ENCODE measurements around the gene RHBG.

Gene RHBG

DNA sequence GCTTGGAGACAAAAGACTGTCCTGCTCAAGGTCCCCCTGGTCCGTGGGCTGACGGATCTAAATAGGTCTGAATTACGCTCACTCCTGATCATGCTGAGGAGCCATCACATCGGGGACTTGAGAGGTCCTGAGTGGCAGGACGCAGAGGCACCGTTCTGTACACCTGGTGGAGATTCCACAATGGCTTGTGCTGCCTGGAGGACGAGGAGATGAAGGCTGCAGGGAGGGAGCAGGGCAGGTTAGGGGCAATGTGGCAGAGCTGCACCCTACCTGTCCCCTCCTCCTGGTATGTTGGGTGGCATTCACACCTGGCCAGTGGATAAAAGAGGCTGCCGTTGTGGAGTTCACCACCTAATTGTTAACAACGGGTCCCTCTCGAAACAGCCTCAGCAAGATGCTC is 38.7 kb downstream of the RHBG start:
- DNase-seq (ENCODE audit: low read depth): no peak

DNA sequence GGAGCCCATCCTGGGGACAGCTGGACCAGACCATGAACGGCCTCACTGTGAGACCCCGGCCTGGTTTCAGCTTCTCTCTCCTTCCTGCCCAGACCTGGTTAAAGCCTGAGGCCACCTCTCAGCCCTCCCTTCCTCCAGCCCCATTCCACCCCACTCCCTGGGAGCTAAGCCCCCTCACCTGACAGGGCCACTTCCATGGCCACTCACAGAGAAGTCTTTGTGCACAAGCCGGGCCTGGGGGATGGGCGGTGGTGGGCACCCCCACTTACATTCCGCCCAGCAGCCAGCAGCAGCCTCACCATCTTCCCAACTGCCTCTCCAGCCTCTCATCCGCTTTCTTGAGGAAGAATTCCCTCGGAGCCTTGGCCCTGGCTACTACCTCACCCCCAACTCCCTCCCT is 40.4 kb downstream of the RHBG start:
- no peak for DNase-seq (ENCODE audit: low read depth)

DNA sequence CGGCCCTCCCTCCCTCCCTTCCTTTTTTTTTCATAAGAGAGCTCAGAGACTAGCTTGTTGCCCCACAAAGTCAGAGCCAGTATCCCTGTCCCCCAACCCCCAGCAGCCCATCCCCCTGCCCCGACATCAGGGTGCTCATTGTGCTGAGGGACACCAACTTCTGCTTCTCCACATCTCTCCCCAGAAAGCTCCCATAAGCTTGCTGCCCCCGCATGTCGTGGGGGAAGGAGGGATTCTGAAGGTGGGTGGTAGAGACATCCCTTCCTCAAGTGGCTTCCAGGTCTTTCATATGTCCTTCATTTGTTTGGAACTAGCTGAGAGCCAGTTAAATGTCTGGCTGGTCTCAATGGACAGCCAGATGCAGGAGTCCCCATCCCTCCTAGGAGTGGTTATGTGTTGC is 41.2 kb downstream of the RHBG start:
- DNase-seq (ENCODE audit: low read depth): no peak

DNA sequence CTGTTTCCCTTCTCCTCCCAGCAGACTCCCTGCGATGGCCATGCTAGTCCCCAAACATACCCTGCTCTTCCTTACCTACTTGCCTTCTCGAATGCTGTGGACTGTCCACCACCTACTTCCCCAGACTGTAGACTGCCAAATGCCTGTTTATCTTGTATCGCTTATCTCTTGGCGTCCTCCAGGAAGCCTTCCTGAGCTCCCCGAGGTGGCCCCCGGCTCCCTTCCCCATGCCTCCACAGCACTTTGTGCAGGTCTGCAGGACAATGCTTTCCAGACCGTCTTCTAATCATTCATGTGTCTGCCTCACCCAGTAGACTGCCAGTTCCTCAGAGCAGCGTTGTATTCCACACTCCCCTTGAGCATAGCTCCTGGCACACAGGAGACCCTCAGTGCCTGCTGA is 41.7 kb downstream of the RHBG start:
- DNase-seq (ENCODE audit: low read depth): no peak

DNA sequence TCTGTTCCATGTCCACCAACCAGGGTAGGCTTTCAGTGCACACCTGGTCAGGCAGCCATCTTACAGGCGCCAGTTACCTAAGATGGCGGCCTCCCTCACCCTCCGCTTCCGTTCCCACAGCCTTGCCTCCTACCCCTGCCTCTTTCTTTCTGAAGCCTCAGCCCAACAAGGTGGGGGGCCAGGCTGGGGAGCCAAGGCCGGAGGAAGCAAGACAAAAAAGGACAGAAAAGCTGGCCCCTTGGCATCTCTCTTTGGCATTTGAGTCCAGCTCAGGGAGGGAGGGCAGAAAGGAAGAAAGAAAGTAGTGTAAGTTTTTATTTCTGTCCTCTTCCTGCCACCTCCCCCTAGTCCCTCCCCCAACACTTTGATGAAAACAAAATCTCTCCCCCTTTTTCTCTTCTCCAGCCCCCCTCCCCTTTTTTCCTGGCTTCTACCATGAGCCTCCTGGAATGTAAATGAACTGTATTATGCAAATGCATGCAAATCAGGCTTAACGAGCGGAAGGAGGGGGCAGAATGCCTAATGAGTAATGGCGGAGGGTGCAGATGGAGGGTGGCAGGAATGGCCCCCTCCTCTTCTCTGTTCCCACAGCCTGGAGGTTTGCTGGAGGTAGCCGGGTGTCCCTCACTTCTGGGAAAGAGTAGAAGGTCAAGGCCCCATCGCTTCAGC is 43.8 kb downstream of the RHBG start:
- no peak for DNase-seq (ENCODE audit: low read depth)

DNA sequence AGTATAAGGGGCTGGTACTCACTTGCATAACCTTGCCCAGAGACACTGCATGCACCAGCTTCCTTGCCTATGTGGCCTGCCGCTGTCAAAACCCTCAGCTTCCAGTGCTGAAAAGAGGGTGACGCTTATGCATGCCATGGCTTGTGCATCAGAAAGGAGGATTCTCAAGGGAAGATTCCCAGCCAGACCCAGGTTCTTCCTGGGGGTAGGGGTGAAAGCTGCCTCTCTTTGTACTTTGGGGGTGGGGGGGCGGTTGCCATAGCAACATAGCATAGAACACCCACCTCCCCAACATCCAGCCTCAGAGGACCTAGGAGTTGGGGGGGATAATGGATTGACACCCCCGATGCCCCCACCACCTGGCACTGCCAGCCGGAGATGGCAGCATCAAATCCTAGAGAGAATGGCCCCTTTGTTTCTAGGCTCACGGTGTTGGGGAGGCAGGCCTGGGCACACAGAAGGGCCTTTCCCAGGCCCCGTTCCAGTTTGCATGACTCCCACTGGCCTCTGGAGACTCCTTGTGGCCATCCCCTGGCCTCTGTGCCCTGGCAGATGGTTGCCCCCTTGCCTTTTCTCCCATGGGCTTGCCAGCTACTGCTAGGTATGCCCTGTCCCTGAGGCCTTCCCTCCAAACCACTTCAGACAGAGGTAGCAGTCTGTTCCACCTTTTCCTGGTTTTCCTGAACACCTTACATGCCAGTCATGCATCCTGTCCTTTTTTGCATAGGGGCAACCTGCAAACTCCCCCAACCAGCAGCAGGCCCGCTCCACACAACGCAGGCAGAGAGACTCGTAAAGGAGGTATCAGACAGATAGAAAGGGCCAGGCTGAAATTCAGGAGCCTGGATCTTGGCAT is 44.6 kb downstream of the RHBG start:
- DNase-seq (ENCODE audit: low read depth): no peak

DNA sequence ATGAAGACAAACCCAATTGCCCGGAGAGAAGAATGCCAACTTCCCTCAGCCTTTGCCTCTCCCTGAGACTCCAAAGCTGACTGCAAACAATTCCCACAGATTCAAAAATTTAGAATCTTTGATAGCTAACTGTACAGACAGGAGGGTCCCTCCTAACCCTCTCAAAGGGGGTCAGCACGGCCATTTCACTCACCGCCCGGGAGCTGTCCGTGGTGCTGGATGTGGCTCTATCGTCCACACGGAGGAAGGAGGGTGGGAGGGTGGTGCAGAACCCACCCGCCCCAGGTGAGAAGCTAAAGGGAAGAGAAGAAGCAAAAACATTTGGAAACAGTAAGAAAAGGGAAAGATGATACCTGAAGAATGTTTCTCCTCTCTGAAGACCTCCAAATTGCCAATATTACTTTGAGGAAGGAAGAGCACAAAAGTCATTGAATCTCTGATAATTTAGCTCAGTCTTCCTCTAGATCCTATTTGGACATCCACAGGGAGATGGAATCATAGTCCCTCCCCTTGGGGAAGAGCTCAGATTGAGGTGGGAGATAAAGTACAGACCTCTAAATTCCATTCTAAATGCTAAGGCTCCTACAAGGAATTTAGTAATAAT is 45.6 kb downstream of the RHBG start:
- DNase-seq (ENCODE audit: low read depth): no peak

DNA sequence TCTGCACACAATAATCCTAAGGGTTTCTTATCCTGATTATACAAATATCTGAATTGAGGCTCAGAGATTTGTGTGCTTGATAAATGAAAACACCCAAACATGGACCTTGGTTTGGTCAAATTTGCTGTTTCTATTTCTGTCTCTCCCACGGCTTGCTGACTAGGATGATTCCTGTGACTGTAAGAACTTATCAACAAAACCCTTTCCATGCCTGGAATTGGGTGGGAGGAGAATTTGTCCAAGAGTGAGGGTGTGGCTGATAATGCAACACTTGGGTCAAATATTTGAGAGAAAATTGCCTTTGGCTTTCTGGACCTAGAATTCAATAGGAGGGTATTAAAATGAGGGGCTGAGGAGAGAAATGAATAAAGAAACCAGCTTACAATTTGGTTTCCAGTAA is 48.0 kb downstream of the RHBG start:
- DNase-seq (ENCODE audit: low read depth): no peak

DNA sequence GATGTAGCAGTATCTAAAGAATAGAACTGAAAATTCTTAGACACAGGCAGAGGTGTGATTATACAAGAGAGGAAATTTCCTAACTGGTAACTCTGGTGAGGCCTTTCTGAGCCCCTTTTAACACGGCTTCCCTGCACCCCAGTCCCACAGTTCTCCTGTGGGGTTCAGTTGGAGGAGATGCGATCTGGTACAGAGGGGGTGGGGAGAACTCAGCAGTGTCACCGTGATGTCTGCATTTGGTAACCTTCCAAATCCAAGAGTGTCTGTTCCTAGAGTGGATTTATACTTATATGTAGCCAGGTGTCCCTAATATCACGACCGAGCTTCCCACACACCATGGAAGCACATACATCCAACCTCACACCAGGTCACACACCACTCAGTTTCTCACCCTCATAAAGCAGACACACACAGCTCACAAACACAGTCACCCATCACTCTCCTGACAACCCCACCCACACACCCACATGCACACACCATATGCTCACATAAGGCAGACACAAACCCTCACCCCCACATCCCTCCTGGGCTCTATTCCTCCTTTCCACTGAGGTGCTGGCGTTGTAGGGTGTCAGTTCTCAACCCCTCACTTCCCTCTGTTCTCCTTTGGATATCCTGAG is 48.5 kb downstream of the RHBG start:
- no peak for DNase-seq (ENCODE audit: low read depth)

DNA sequence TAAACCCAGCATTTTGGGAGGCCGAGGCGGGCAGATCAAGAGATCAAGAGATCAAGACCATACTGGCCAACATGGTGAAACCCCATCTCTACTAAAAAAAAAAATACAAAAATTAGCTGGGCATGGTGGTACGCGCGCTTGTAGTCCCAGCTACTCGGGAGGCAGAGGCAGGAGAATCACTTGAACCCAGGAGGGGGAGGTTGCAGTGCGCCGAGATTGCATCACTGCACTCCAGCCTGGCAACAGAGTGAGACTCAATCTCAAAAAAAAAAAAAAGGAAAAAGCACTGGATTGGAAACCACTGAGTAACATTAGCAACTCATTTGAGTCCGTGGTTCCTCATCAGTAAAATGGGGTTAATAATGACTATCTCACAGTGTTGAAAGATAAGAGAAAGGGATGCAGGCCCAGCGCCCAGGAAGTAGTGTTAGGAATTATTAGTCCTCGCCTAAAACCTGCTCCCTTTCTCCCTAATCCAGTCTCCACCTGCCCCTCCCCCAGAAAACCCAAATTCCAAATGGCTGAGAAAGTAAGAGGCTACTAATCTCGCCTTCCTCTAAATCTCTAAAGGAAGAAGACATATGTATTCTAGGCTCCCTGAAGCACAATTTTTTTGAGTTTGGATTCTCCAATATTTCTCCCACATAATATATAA is 49.5 kb downstream of the RHBG start:
- DNase-seq (ENCODE audit: low read depth): no peak

DNA sequence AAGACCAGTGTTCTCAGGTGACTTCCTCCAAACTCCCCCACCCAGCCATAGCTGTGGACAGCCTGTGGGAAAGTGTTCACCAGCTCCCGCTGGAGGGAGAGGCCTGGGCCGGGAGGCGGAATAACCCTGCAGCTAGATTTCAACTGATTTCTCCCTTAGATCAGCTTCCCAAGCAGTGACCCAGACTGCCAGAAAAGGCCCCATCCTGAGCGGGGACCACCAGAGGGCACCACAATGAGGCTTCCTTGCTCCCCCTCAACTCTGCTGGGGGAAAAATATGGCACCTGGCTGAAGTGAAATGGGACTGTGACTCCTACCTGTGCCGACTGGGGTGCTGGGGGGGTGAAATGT is 50.8 kb downstream of the RHBG start:
- no peak for DNase-seq (ENCODE audit: low read depth)

DNA sequence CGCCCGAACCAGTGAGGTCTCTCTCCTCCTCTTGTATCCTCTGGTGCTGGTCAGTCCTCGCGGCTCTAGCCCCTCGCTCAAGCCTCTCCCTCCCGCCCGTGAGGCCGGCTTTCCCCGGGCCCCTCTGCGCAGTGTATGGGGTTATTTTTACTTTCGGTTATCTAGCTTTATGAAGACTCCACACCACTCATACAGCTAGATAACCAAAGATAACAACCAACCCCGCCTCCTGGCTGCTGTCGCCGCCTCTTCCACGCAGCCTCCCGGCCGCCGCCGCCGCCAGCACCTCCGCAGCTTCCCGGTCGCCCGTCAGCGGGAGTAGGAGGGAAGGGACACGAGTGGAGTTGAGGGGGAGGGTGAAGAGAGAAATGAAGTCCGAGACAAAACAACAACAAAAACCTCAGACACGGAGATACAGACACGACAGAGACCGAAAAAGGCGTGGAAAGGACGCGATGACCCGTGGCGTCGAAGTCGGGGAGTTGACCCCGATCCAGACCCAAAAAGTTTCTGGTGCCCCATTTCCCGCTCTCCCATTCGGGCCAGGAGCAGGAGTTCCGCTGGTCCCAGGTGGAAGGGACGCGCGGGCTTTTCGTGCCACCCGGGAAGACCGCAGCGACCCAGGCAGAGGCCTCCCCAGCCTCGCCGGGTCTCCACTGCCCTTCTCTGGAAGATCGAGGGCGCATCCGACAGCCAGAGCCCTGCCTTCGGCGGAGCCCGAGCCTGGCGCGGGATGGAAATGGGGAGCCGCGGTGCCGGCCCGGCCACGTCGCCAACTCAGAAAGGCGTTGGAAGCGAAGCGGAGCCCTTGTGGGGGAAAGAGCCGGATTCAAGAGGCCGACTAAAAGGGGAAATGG is 51.4 kb downstream of the RHBG start:
- no peak for DNase-seq (ENCODE audit: low read depth)

DNA sequence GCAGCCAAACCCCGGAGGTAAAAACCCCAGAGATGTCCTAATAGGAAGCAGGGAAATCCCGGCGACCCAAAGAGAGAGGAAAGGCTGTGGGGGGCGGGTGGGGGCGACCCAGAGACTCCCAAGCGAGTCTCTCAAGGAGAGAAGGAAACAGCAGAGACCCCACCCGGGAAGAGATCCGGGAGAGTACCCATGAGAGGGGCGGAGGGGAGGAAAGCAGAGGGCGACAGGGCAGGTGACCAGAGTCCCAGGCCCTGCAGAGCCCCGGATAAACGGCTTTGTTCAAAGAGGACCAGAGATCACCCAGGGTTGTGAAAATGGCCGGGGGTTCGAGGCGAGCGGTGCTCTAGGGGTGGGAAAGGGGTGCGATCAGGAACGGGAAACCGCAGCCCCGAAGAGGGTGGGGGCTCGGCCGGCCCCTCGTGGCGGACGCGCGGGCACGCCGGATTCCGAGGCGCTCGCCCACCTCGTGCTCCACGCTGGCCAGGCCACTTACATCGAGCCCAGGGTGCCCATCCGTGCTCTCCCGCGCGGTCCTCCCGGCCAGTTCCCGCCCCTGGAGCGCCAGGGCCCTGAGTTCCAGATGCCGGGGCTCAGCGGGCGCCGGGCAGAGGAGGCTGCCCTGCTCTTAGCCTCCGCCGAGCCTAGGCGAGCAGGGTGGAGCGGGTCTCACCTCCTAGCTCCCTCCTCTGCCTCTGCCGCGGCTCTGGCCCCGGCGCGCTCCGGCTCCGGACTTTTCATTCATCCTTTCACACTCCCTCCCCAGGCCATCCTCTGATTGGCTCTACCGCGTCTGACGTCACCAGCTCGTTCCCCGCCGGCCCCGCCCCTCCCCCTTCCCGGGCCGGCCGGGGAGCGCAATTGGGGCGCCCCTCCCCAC is 52.3 kb downstream of the RHBG start:
- DNase-seq (ENCODE audit: low read depth): no peak

DNA sequence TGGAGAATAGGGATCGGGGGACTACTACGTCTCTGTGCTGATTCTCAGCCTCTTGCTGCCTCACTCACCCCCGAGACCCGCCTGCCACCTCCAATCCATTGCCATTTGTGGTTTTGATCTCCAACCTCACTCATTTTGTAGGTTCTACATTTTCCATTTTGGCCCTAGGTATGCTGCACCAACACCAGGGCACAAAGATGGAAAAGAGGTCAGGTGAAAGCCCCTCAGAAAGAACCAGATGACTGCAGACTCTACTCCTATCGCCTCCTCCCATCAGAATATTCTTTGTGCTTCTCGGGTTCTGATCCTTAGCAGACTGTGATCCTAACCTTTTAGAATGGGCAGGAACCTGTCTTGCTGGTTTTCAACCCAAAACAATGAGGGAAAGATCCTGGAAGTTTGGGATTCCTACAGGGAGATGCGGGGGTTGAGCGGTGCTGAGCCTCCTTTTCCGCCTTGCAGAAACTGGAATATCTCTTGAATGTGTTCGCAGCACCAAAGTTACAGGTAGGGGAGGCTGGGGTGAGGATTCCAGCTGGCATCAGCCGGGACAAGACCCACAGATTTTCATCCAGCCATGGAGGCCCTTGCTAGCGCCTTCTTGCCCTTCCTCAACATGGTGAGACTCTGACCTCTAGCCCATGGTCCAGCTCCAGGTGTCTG is 53.1 kb downstream of the RHBG start:
- no peak for DNase-seq (ENCODE audit: low read depth)

DNA sequence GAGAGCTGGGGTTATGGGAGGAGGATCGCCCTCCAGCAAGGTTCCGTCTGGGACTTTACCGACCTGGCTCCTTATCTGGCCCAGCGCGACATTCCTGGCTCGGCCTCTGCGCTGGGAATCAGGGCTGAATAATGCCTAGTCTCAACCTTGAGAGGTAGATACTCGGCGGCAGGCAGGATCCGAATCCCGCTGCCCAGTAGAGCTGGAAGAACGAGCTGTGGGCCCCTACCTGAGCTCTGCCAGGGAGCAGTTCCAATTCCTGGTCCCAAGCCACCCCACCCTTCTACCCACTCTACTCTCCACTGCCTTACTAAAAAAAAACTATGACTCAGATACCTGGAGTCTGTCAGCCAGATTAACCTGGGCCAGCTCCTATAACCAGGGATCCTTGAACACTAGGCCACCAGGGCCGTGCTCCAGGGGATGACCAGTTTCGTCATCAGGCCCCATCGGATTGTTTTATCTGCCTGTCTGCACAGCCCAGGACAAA is 53.6 kb downstream of the RHBG start:
- DNase-seq (ENCODE audit: low read depth): no peak

DNA sequence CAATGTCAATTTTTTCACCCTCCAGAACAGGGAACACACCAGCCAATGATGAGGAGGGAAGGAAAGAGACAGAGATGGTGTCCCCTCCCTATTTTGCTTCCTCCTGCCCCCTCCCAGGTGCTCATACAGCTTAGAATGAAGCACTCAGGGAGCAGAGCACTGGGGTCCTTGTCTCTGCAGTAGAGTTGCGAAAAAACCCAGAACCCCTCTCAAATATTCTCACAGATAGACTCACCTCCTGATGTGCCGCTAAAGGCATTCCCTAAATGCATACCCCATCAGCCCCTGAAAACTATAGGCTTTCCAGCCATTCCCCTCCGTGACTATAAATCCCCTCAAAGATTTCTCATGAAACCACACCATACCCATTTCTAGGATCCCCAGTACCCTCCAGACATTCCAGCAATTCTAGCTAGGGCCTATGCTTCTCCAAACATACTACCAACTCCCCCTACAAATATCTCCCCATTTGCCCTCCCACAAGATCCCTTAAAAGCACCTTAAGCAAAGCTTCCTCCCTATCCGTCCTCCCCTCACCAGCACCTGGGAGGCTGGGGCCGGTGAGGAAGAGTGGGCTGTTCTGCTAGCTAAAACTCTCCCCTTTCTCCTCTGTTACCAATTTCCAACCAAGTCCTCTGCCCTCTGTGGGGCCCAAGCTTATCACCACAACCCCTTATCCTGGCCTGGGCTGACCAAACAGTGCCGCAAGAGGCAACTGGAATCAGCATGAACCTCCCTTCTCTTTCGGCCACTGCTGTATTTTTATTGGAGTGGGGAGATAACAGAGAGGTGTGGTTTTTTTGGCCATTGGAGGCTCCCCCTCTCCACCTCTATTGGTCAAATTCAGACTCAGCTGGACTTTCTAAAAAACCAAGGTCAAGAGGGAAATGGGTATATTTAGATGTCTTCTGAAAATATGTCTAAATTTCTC is 54.7 kb downstream of the RHBG start:
- DNase-seq (ENCODE audit: low read depth): no peak

DNA sequence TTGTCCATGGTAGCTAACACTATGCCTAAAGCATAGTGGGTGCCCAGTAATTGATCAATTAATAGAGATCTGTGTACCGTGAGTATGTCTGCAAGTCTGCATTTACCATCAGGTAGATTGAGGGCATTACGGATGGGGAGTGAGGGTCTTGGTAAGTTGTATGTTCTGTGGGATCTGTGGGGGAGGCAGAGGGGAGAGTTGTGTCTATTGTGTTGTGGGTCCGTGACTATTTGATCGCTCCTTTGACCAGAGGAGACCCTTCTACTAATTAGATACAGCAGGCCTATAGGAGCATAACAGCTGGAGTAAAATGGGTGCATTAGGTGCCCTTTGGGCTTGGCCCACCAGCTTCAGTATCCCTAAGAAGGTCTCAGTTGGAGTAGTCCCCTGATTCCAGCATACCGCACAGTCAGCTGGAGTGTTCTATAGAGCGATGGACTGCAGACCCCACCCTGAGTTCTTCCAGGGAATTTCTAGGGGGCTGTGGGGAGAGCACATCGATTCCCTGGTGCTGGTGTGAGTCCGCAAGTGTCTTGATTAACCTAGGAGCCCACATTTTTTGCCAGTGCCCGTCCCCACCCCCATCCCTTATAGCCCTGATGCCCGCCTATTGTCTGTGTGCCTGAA is 55.9 kb downstream of the RHBG start:
- no peak for DNase-seq (ENCODE audit: low read depth)

DNA sequence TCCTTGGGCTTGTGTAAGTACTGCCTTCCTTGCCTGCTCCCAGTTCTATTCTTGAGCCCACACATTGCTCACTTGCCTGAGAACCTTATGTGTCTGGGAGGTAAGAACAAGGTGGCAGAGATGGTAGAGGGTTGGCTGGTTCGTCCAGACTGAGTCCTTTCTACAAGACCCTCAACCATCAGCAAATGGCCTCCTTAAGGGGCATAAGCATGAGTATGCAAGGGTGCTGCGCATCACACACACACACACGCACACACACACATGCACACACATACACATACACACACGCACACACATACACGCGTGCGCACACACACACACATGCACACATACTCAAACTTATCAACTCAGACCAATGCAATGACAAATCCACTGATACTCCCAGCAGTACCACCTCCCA is 56.9 kb downstream of the RHBG start:
- no peak for DNase-seq (ENCODE audit: low read depth)
